DOHH2 (cell line): ENCODE data around the gene CEP78.

ENCODE experiments used
- H3F3A ChIP-seq: fragments of 200-600 bp; sonication (generic), shearing (Covaris generic); 2 replicates; pipeline ENCODE4 v1.6.0; 2016; ENCODE audit warnings: antibody characterized with exemption, mild to moderate bottlenecking; ENCODE audit not compliant: control insufficient read depth, insufficient read depth
- H3K27ac ChIP-seq: fragments of 200-600 bp; sonication (generic); 2 replicates; pipeline ENCODE4 v1.5.1; 2014; ENCODE audit warnings: low read depth, mild to moderate bottlenecking, low read length, moderate library complexity
- H3K27me3 ChIP-seq: fragments of 200-600 bp; sonication (generic); 2 replicates; pipeline ENCODE4 v1.6.1; 2014; ENCODE audit warnings: mild to moderate bottlenecking, low read length, mixed read lengths; ENCODE audit not compliant: control insufficient read depth
- H3K36me3 ChIP-seq: fragments of 200-600 bp; sonication (generic); 2 replicates; pipeline ENCODE4 v1.6.1; 2014; ENCODE audit warnings: mild to moderate bottlenecking, low read length, moderate library complexity, mixed read lengths; ENCODE audit not compliant: control insufficient read depth
- H3K4me1 ChIP-seq: fragments of 200-600 bp; sonication (generic); 2 replicates; pipeline ENCODE4 v1.6.1; 2014; ENCODE audit warnings: mild to moderate bottlenecking, low read length, mixed read lengths; ENCODE audit not compliant: control insufficient read depth
- H3K4me2 ChIP-seq: fragments of 200-600 bp; sonication (generic); 2 replicates; pipeline ENCODE4 v1.6.0; 2014; ENCODE audit warnings: mild to moderate bottlenecking, low read length, moderate library complexity
- H3K4me3 ChIP-seq: fragments of 200-600 bp; sonication (generic); 2 replicates; pipeline ENCODE4 v1.5.1; 2014; ENCODE audit warnings: mild to moderate bottlenecking, low read length, mixed read lengths
- H3K79me2 ChIP-seq: fragments of 200-600 bp; sonication (generic); 2 replicates; pipeline ENCODE4 v1.6.1; 2014; ENCODE audit warnings: mild to moderate bottlenecking, low read length, mixed read lengths; ENCODE audit not compliant: control insufficient read depth
- H3K9me2 ChIP-seq: fragments of 200-600 bp; sonication (generic); replicated peaks from 2 replicates; pipeline ENCODE4 v1.6.1; 2014; ENCODE audit warnings: mild to moderate bottlenecking, low read length, mixed read lengths; ENCODE audit not compliant: control insufficient read depth
- H3K9me3 ChIP-seq: fragments of 200-600 bp; sonication (generic); 2 replicates; pipeline ENCODE4 v1.6.1; 2014; ENCODE audit warnings: antibody characterized with exemption, low read length, mixed read lengths; ENCODE audit not compliant: control insufficient read depth, insufficient read depth
- H4K20me1 ChIP-seq: fragments of 200-600 bp; sonication (generic); 2 replicates; pipeline ENCODE4 v1.6.0; 2014; ENCODE audit warnings: low read depth, mild to moderate bottlenecking, antibody characterized with exemption, low read length, moderate library complexity; ENCODE audit not compliant: control insufficient read depth, insufficient read depth
- CTCF ChIP-seq: fragments of 200-600 bp; sonication (generic); IDR thresholded peaks from one replicate; pipeline ENCODE4 v1.5.1; 2014; ENCODE audit warnings: antibody characterized with exemption, mild to moderate bottlenecking, low read depth, low read length; ENCODE audit not compliant: poor library complexity, severe bottlenecking
- EZH2phosphoT487 ChIP-seq: fragments of 200-600 bp; sonication (generic); IDR thresholded peaks from 2 replicates; pipeline ENCODE4 v1.6.1; 2017; ENCODE audit warnings: borderline replicate concordance, mild to moderate bottlenecking, antibody characterized with exemption, low read length, moderate library complexity, mixed read lengths

Gene CEP78

DNA sequence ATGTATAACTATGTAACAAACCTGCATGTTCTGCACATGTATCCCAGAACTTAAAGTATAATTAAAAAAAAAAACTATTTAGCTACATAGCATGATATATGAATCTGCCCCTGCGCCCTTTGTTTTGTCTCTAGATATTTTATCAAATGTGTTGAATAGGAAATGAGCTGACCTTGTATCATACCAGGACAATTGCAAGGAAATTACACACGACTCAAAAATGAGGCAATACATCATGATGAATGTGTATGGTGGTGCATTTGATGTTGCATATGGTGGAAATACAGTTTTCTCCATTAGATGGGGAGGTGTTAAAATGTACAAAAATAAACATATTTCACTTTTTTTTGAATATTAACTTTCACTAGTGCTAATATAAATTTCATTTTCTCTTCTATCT, 28.6 kb upstream of the CEP78 start:
- no peaks in the 10 kb centered on the region for H3K79me2 ChIP-seq
- no peak overlapping the region for H3K4me3 ChIP-seq
- H4K20me1 ChIP-seq = no peaks in the 10 kb centered on the region
- no peaks in the 10 kb centered on the region; the same call in 1 of the 2 replicates for H3K9me3 ChIP-seq
- no peaks in the 10 kb centered on the region for H3K36me3 ChIP-seq
- no peak overlapping the region for H3K27ac ChIP-seq
- no peaks in the 10 kb centered on the region for H3K27me3 ChIP-seq
- H3F3A ChIP-seq = peaks cover 13% of the 10 kb centered on the region; the same call in 1 of the 2 replicates
- H3K4me1 ChIP-seq = peaks cover 27% of the 10 kb centered on the region
- no peaks in the 10 kb centered on the region for H3K9me2 ChIP-seq
- no peak overlapping the region for H3K4me2 ChIP-seq
- TF ChIP-seq CTCF (no peak), EZH2phosphoT487 (no peak)

- H3F3A ChIP-seq = peaks cover 13% of the 10 kb centered on the region; the same call in 1 of the 2 replicates
- H3K36me3 ChIP-seq = no peaks in the 10 kb centered on the region
- no peak overlapping the region for H3K4me3 ChIP-seq
- no peak overlapping the region for H3K4me2 ChIP-seq
- H4K20me1 ChIP-seq = no peaks in the 10 kb centered on the region
- no peaks in the 10 kb centered on the region for H3K9me2 ChIP-seq
- no peaks in the 10 kb centered on the region; the same call in 1 of the 2 replicates for H3K9me3 ChIP-seq
- no peaks in the 10 kb centered on the region for H3K27me3 ChIP-seq
- no peak overlapping the region for H3K27ac ChIP-seq
- H3K79me2 ChIP-seq = no peaks in the 10 kb centered on the region
- no peak for TF ChIP-seq CTCF
- TF ChIP-seq EZH2phosphoT487 = no peak
- peaks cover 33% of the 10 kb centered on the region for H3K4me1 ChIP-seq
These were observed 28.0 kb upstream of the CEP78 start for GRCh38 chr9:78207901-78208300.

DNA sequence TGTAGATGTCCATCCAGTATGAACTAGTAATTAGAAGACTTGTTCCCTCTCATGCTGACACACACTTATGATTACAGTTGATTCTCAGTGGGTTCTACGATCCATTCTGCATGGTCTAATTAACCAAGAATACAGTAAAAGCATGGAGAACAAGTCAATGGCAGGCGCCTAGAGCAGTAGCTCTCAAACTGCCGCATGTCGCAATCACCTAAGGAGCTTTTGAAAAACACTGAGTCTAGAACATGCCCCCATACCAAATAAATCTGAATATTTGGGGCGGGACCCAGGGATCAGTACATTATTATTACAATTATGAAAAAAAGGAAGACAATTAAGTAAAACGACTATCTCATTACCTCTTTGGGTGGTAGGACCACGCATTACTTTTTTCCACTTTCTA, 26.7 kb upstream of the CEP78 start:
- no peaks in the 10 kb centered on the region for H3K9me2 ChIP-seq
- H3K27ac ChIP-seq = no peak overlapping the region
- no peak overlapping the region for H3K4me2 ChIP-seq
- TF ChIP-seq CTCF (no peak), EZH2phosphoT487 (no peak)
- no peaks in the 10 kb centered on the region for H4K20me1 ChIP-seq
- no peaks in the 10 kb centered on the region for H3K9me3 ChIP-seq
- no peak overlapping the region for H3K4me3 ChIP-seq
- peaks cover 13% of the 10 kb centered on the region; the same call in 1 of the 2 replicates for H3F3A ChIP-seq
- H3K79me2 ChIP-seq = no peaks in the 10 kb centered on the region
- no peaks in the 10 kb centered on the region for H3K36me3 ChIP-seq
- H3K27me3 ChIP-seq = no peaks in the 10 kb centered on the region
- peaks cover 43% of the 10 kb centered on the region for H3K4me1 ChIP-seq

- peak overlapping the region; percentile 72 for H3K4me2 ChIP-seq
- H3K4me3 ChIP-seq = peak overlapping the region; percentile 51
- no peaks in the 10 kb centered on the region for H3K36me3 ChIP-seq
- no peaks in the 10 kb centered on the region for H4K20me1 ChIP-seq
- peak overlapping the region; percentile 83 for H3K27ac ChIP-seq
- no peaks in the 10 kb centered on the region for H3K9me3 ChIP-seq
- TF ChIP-seq EZH2phosphoT487 (no peak), CTCF (no peak)
- peaks cover 43% of the 10 kb centered on the region for H3K4me1 ChIP-seq
- H3K9me2 ChIP-seq = no peaks in the 10 kb centered on the region
- H3F3A ChIP-seq = peaks cover 13% of the 10 kb centered on the region; the same call in 1 of the 2 replicates
- no peaks in the 10 kb centered on the region for H3K27me3 ChIP-seq
- no peaks in the 10 kb centered on the region for H3K79me2 ChIP-seq
These were observed 25.0 kb upstream of the CEP78 start for GRCh38 chr9:78210841-78211301.
